Fibroblast of villous mesenchyme (primary cell): ENCODE measurements around the gene RAP1GDS1. TPM values are rescaled to one million over a fixed set of nuclear protein-coding genes. Genes with fewer than 3 reads are reported as not detected.

Experiments
- DNase-seq: peaks from one replicate; pipeline ENCODE4 v3.0.0-alpha.2; 2010; ENCODE audit warnings: low read depth
- H3K4me3 ChIP-seq: 2 replicates; pipeline ENCODE4 v1.5.1; 2011; ENCODE audit warnings: low read depth, mild to moderate bottlenecking, low read length
- CTCF ChIP-seq: IDR thresholded peaks from 2 replicates; pipeline ENCODE4 v1.5.1; 2012; ENCODE audit warnings: low read depth, mild to moderate bottlenecking, low read length; ENCODE audit not compliant: insufficient read depth
- total RNA-seq: library from RNA; depleted of rRNA; stranded (reverse); fragments of >200 nt; gene quantifications from 2 replicates; pipeline ENCODE4 v1.2.3, GENCODE V29; 2012

RAP1GDS1 gene
- total RNA-seq, 1 donor: 82.5 TPM

DNA sequence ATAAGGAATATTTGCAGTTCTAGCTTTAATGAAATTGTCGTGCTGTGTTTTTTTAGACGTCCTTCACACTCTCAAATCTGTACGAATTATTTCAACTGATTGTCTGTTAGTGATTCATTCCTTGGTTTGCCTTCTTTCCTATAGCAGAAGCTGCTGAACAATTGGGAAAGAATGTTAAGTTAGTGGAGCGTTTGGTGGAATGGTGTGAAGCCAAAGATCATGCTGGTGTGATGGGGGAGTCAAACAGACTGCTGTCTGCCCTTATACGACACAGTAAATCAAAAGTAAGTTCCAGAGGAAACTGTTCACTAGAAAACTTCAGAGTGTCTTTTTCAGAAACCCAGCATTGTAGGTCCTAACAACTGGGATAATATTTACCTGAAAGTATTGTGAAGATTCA lies 159.9 kb downstream of the RAP1GDS1 start:
- no peak overlapping the region for H3K4me3 ChIP-seq
- peak; percentile 37 for DNase-seq
- TF ChIP-seq CTCF: no peak

DNA sequence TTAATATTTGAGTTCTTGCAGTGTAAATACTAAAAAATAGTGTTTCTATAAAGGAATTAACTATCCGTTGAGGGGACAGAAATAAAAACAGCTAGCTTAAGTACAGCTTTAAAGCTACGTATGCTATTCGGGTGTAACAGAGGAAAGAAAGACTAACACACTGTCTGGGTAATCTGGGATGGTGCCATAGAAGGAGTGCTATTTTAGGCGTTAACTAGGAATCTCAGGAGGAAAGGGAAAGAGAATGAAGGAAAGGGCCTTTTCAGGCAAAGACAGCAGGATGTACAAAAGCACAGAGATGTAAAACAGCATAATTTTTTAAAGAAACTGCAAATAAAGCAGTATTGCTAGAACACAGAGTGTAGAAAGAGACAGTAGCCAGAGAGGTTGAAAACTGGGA lies 161.8 kb downstream of the RAP1GDS1 start:
- DNase-seq: no peak
- no peak for TF ChIP-seq CTCF
- no peak overlapping the region for H3K4me3 ChIP-seq

DNA sequence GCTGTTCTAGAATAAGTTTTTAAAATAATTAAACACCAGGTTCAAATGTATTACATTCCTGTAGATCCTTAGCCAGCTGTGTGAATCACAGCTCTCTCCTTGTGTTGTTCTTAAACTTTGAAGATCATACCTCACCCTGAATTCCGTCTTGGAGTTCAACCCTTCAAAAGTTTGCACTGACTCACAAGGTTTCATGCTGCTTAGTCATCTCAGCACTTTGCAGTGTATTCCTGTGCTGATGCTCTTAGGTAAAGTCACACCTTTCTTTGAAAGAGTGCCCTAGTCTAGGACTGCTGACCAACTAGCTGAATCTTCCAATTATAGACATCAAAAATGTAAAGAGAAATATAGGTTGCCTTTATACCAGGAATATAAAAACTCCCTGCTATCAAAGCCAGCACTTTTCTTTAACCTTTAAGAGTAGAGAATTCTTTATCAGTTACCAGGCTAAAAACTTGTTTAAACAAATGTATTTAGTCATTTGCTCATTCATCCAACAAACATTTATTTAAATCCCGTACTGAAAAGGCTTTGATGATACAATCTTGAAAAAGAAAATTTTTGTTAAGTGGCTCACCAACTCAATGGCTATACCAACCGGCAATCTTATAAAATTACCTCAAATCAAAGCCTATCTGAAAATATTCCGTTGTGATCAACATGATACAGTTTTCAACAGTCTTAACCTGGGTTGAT lies 169.7 kb downstream of the RAP1GDS1 start:
- DNase-seq: peak; percentile 70
- no peak overlapping the region for H3K4me3 ChIP-seq
- no peak for TF ChIP-seq CTCF

- TF ChIP-seq CTCF: no peak
Measured at GRCh38 chr4:98433691-98434090, 172.5 kb downstream of the RAP1GDS1 start.

GRCh38 chr4:98434816-98435215 lies 173.6 kb downstream of the RAP1GDS1 start:
- no peak overlapping the region for H3K4me3 ChIP-seq
- TF ChIP-seq CTCF: no peak
- no peak for DNase-seq

More at GRCh38 chr4:98433691-98434090, 172.5 kb downstream of the RAP1GDS1 start:
- DNase-seq: no peak
- no peak overlapping the region for H3K4me3 ChIP-seq

DNA sequence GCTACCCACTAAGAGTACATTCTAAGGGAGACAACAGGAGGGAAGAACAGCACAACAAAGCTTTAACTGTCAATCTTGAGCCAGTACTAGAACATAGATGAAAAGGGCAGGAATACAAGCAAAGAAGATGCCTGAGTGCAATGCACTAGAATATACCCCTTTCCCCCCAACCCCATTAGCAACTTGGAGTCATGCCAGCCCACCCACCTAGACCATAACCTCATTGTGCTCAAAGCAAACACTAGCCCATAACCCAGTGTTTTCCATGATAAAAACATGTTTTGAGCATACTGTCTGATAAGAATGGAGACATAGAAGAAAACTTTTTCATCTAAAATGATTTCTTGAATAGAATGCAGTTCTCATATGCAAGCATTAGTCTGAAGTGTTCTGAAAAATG lies 183.2 kb downstream of the RAP1GDS1 start:
- TF ChIP-seq CTCF: no peak
- H3K4me3 ChIP-seq: no peak overlapping the region

More for the DNA sequence above, 183.2 kb downstream of the RAP1GDS1 start:
- no peak for DNase-seq
